Suprapubic skin (tissue), 4 donors: ENCODE results near the gene TBC1D14.

Source experiments
- CTCF ChIP-seq, 2 donors: fragments of 200-600 bp in 1 of 2; fragments of 450-650 bp in 1 of 2; sonication (generic) in 1 of 2; IDR thresholded peaks; one replicate each; pipeline ENCODE4 v1.5.1; 2016 to 2019; ENCODE audit warnings: antibody characterized with exemption in 2 of 2, mild to moderate bottlenecking in 1 of 2, moderate library complexity in 1 of 2
- EP300 ChIP-seq: sonication (generic); formaldehyde crosslinking; IDR thresholded peaks from one replicate; pipeline ENCODE4 v1.6.1; 2017; ENCODE audit warnings: antibody characterized with exemption
- POLR2A ChIP-seq, 2 donors: fragments of 450-650 bp; IDR thresholded peaks; one replicate each; pipeline ENCODE4 v1.6.1; 2017; ENCODE audit warnings: antibody characterized with exemption in 2 of 2, mild to moderate bottlenecking in 2 of 2, moderate library complexity in 2 of 2
- POLR2AphosphoS5 ChIP-seq, 3 donors: sonication (generic); formaldehyde crosslinking; IDR thresholded peaks; one replicate each; pipeline ENCODE4 v1.6.1; 2017; ENCODE audit warnings: antibody characterized with exemption in 3 of 3

GRCh38 chr4:6988016-6988715 is 78.5 kb downstream of the TBC1D14 start:
- TF ChIP-seq EP300 (no peak), CTCF (IDR thresholded peaks at IDR 0.05) (no peak), POLR2A (IDR thresholded peaks at IDR 0.05) (no peak), POLR2AphosphoS5 (IDR thresholded peaks at IDR 0.05) (no peak)
